Brain microvascular endothelial cell (primary cell): ENCODE results near the gene NBAS.
"Not testable (repeated sequence)": the region's sequence is repeated elsewhere in the genome, so short reads cannot be mapped to it uniquely, and the experiment has no call there.

ENCODE experiments used
- DNase-seq: peaks from one replicate; pipeline ENCODE4 v3.0.0-alpha.2; 2020
- H3K27ac ChIP-seq: fragments of 250-450 bp; sonication (Bioruptor Pico); 2 replicates; pipeline ENCODE4 v1.5.1; 2020; ENCODE audit warnings: mild to moderate bottlenecking, moderate library complexity
- H3K27me3 ChIP-seq: fragments of 250-450 bp; sonication (Bioruptor Pico); replicated peaks from 2 replicates; pipeline ENCODE4 v1.5.1; 2020; ENCODE audit warnings: mild to moderate bottlenecking
- H3K36me3 ChIP-seq: fragments of 250-450 bp; sonication (Bioruptor Pico); replicated peaks from 2 replicates; pipeline ENCODE4 v1.5.1; 2020; ENCODE audit warnings: mild to moderate bottlenecking
- H3K4me3 ChIP-seq: 2 replicates; pipeline ENCODE4 v1.5.1; 2011; ENCODE audit warnings: low read depth, mild to moderate bottlenecking, control low read depth, low read length, moderate library complexity
- in situ Hi-C: cut with HindIII; loops from 2 replicates; pipeline ENCODE4 v1.10.0; 2017; ENCODE audit warnings: low sequenced_read_pairs, low pct_ligation_motif_present
- TF ChIP-seq, protein P1 (sequence below): IDR thresholded peaks from 2 replicates; pipeline ENCODE4 v1.5.1; 2011; ENCODE audit warnings: low read depth, mild to moderate bottlenecking, moderate library complexity, low read length, control low read depth, inconsistent platforms; ENCODE audit errors: missing control alignments

Gene NBAS

DNA sequence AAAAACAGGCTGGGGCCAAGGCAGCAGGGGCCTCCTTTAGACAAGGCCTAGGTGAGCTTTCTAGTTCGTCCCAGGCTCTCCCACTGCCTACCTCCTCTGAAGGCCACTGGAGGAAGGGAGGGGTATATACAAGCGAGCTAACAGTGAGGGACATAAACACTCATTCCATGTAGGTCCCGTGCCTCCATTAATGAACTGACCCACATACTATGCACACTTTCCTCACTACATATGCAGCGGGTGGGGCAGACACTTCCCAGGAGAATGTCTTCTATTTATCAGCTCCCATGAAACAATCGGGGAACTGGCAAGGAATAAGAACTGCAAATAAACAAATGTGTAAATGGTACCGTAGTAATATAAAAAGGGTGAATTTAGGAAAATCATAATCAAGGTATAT is 336.5 kb downstream of the NBAS start:
- Histone ChIP-seq H3K27me3 (no peaks in the 10 kb centered on the region), H3K4me3 (no peak overlapping the region), H3K27ac (peak overlapping the region; percentile 47), H3K36me3 (no peaks in the 10 kb centered on the region)
- TF ChIP-seq, protein P1, sequence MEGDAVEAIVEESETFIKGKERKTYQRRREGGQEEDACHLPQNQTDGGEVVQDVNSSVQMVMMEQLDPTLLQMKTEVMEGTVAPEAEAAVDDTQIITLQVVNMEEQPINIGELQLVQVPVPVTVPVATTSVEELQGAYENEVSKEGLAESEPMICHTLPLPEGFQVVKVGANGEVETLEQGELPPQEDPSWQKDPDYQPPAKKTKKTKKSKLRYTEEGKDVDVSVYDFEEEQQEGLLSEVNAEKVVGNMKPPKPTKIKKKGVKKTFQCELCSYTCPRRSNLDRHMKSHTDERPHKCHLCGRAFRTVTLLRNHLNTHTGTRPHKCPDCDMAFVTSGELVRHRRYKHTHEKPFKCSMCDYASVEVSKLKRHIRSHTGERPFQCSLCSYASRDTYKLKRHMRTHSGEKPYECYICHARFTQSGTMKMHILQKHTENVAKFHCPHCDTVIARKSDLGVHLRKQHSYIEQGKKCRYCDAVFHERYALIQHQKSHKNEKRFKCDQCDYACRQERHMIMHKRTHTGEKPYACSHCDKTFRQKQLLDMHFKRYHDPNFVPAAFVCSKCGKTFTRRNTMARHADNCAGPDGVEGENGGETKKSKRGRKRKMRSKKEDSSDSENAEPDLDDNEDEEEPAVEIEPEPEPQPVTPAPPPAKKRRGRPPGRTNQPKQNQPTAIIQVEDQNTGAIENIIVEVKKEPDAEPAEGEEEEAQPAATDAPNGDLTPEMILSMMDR: no peak
- DNase-seq: no peak
- in situ Hi-C loops: no loop called here

GRCh38 chr2:15223887-15224286 is 337.2 kb downstream of the NBAS start:
- TF ChIP-seq, protein P1: no peak
- Histone ChIP-seq H3K27ac (peak overlapping the region; percentile 47), H3K4me3 (no peak overlapping the region), H3K27me3 (no peaks in the 10 kb centered on the region), H3K36me3 (no peaks in the 10 kb centered on the region)
- peak; percentile 78 for DNase-seq
- in situ Hi-C loops: no loop called here

DNA sequence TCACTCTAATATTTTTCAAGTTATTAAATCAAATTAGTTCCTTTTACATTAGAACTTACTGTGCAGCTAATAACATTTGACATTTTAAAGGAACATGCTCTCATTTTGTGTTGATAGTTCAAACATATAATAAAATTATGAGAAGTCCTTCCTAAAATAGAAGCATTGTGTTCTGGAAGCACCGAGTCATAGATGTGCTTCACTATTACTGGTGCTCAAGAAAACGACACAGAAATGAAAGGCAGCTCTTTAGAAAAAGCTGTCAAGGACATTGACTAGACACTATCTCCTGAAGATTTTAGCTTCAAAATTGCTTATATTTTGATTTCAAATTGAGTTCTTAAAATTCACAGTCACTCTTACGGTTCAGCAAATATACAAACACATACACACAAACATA is 338.3 kb downstream of the NBAS start:
- TF ChIP-seq, protein P1: no peak
- no peak overlapping the region for H3K27ac ChIP-seq
- no peaks in the 10 kb centered on the region for H3K27me3 ChIP-seq
- DNase-seq: no peak
- in situ Hi-C loops: no loop called here
- H3K4me3 ChIP-seq: no peak overlapping the region
- H3K36me3 ChIP-seq: no peaks in the 10 kb centered on the region

- TF ChIP-seq, protein P1: no peak
- Histone ChIP-seq H3K36me3 (no peaks in the 10 kb centered on the region), H3K27me3 (no peaks in the 10 kb centered on the region), H3K27ac (no peak overlapping the region), H3K4me3 (no peak overlapping the region)
- no peak for DNase-seq
- in situ Hi-C loops: no loop called here
Measured at GRCh38 chr2:15220603-15221002, 340.5 kb downstream of the NBAS start.

- in situ Hi-C loops: no loop called here
- H3K36me3 ChIP-seq: no peaks in the 10 kb centered on the region
- TF ChIP-seq, protein P1: no peak
Measured at GRCh38 chr2:15218423-15219086, 342.6 kb downstream of the NBAS start.

DNA sequence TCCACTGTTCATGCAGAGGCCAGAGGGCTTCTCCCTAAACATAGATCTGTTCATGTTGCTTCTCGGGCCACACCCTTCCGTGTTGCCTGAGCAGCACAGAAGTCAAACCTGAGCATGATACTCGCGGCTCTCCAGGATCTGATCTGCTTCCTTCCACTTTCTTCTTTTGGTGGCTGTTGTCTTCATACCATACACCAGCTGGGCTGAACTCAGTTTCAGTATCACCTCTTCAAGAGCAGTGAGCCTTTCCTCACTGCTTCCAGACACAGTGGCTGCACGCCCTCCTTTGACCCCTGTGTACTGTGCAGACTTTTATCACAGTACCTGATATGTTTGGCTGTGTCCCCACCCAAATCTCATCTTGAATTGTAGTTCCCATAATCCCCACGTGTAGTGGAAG is 348.9 kb downstream of the NBAS start:
- DNase-seq: no peak
- Histone ChIP-seq H3K27ac (no peak overlapping the region), H3K36me3 (no peaks in the 10 kb centered on the region), H3K27me3 (no peaks in the 10 kb centered on the region), H3K4me3 (no peak overlapping the region)
- TF ChIP-seq, protein P1: no peak
- in situ Hi-C loops: no loop called here

More at GRCh38 chr2:15218423-15219086, 342.6 kb downstream of the NBAS start:
- Histone ChIP-seq H3K4me3 (no peak overlapping the region), H3K27ac (no peak overlapping the region), H3K27me3 (no peaks in the 10 kb centered on the region)
- DNase-seq: no peak

DNA sequence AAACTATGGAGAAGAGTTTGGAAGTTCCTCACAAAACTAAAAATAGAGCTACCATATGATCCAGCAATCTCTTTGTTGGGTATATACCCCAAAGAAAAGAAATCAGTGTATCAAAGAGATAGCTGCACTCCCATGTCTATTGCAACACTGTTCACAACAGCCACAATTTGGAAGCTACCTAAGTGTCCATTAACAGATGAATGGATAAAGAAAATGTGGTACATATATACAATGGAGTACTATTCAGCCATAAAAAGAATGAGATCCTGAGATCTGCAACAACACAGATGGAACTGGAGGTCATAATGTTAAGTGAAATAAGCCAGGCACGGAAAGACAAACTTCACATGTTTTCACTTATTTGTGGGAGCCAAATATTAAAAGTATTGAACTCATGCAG is 350.6 kb downstream of the NBAS start:
- DNase-seq, H3K27me3 ChIP-seq, H3K4me3 ChIP-seq, H3K36me3 ChIP-seq, H3K27ac ChIP-seq, in situ Hi-C loops: not testable (repeated sequence)
